PC-3 (cell line): Measurements from ENCODE around the gene RGS17. TPM values are rescaled to one million over a fixed set of nuclear protein-coding genes. Genes with fewer than 3 reads are reported as not detected.

Source experiments
- ATAC-seq: fragments of 200-7000 bp; cut with Tn5 transposase; 2 replicates; pipeline ENCODE4 v1.9.1; 2020; ENCODE audit warnings: mild to moderate bottlenecking, moderate library complexity
- Bru-seq: library from RNA; stranded (reverse); fragments of 400-500 nt; gene quantifications from one replicate; lab custom pipeline; 2021; lab: Mats Ljungman, UMichigan
- BruChase-seq, 2 experiments: library from RNA; stranded (reverse); fragments of 400-500 nt; gene quantifications; one replicate each; lab custom pipeline; 2021; lab: Mats Ljungman, UMichigan
- BruUV-seq: library from RNA; stranded (reverse); fragments of 400-500 nt; replicated peaks from 2 replicates; lab custom pipeline; 2021; lab: Mats Ljungman, UMichigan
- CTCF ChIA-PET: fragments of 300-600 bp; sonication (Branson Sonifier 250); formaldehyde crosslinking; loops from one replicate; lab custom pipeline; 2022; ENCODE audit warnings: antibody characterized with exemption; lab: Charles Lee
- POLR2A ChIA-PET: fragments of 300-600 bp; sonication (Branson Sonifier 250); formaldehyde crosslinking; loops from one replicate; lab custom pipeline; 2022; ENCODE audit warnings: antibody characterized with exemption; ENCODE audit not compliant: unreplicated experiment; lab: Charles Lee
- DNase-seq: peaks from one replicate; pipeline ENCODE4 v3.0.0-alpha.2; 2015
- H2AFZ ChIP-seq: fragments of 300-600 bp; sonication (generic); 2 replicates; pipeline ENCODE4 v1.6.0; 2016; ENCODE audit warnings: antibody characterized with exemption, low read length
- H3F3A ChIP-seq: fragments of 300-600 bp; sonication (generic); one replicate; pipeline ENCODE4 v1.6.0; 2017; ENCODE audit warnings: antibody characterized with exemption, low read length, control low read depth, mild to moderate bottlenecking; ENCODE audit not compliant: unreplicated experiment
- H3K27ac ChIP-seq: fragments of 300-600 bp; sonication (generic); 2 replicates; pipeline ENCODE4 v1.5.1; 2016; ENCODE audit warnings: mild to moderate bottlenecking, low read length
- H3K27me3 ChIP-seq: fragments of 300-600 bp; sonication (generic); 2 replicates; pipeline ENCODE4 v1.6.1; 2016; ENCODE audit warnings: low read length, mixed read lengths
- H3K36me3 ChIP-seq: fragments of 300-600 bp; sonication (generic); 2 replicates; pipeline ENCODE4 v1.6.1; 2016; ENCODE audit warnings: low read depth, mixed run types, low read length, mixed read lengths
- H3K4me1 ChIP-seq: fragments of 300-600 bp; sonication (generic); 2 replicates; pipeline ENCODE4 v1.5.1; 2016; ENCODE audit warnings: low read length; ENCODE audit not compliant: insufficient read depth
- H3K4me2 ChIP-seq: fragments of 300-600 bp; sonication (generic); 2 replicates; pipeline ENCODE4 v1.6.0; 2016; ENCODE audit warnings: low read length
- H3K4me3 ChIP-seq: fragments of 300-600 bp; sonication (generic); 2 replicates; pipeline ENCODE4 v1.5.1; 2016; ENCODE audit warnings: mild to moderate bottlenecking, low read length, mixed read lengths
- H3K79me2 ChIP-seq: fragments of 300-600 bp; sonication (generic); 2 replicates; pipeline ENCODE4 v1.6.1; 2017; ENCODE audit warnings: low read length, mixed read lengths
- H3K9ac ChIP-seq: fragments of 300-600 bp; sonication (generic); 2 replicates; pipeline ENCODE4 v1.6.0; 2016; ENCODE audit warnings: mild to moderate bottlenecking, low read length
- H3K9me2 ChIP-seq: fragments of 300-600 bp; sonication (generic); replicated peaks from 2 replicates; pipeline ENCODE4 v1.6.1; 2016; ENCODE audit warnings: mixed run types, low read length, mixed read lengths
- H3K9me3 ChIP-seq: fragments of 300-600 bp; sonication (generic); 2 replicates; pipeline ENCODE4 v1.6.1; 2016; ENCODE audit warnings: low read length, mixed read lengths
- H4K20me1 ChIP-seq: fragments of 300-600 bp; sonication (generic); 2 replicates; pipeline ENCODE4 v1.6.1; 2016; ENCODE audit warnings: low read length, mixed read lengths
- EZH2 ChIP-seq: fragments of 300-600 bp; sonication (generic); IDR thresholded peaks from one replicate; pipeline ENCODE4 v1.6.1; 2017; ENCODE audit warnings: antibody characterized with exemption, mild to moderate bottlenecking, low read length; ENCODE audit not compliant: unreplicated experiment
- EZH2phosphoT487 ChIP-seq: fragments of 300-600 bp; sonication (generic); IDR thresholded peaks from 2 replicates; pipeline ENCODE4 v1.6.1; 2018; ENCODE audit warnings: mild to moderate bottlenecking, antibody characterized with exemption, low read length, borderline replicate concordance
- intact Hi-C: fragments of 100-400 bp; cut with micrococcal nuclease; formaldehyde crosslinking; loops from 2 replicates; pipeline ENCODE4 v1.9.0; 2023
- long read RNA-seq: library from polyadenylated mRNA; unstranded; transcript quantifications from one replicate; pipeline ENCODE4 v2.0.0, GENCODE V29; 2021; ENCODE audit not compliant: unreplicated experiment
- total RNA-seq: library from RNA; depleted of rRNA; stranded (reverse); fragments of >200 nt; gene quantifications from 2 replicates; pipeline ENCODE4 v1.2.3, GENCODE V29; 2014; rRNA removed
- TF ChIP-seq, protein P1 (sequence below): fragments of 300-600 bp; sonication (generic); conservative IDR thresholded peaks from 2 replicates; pipeline ENCODE4 v1.5.1; 2017; ENCODE audit warnings: antibody characterized with exemption, low read depth, mild to moderate bottlenecking, low read length

Gene RGS17, protein sequence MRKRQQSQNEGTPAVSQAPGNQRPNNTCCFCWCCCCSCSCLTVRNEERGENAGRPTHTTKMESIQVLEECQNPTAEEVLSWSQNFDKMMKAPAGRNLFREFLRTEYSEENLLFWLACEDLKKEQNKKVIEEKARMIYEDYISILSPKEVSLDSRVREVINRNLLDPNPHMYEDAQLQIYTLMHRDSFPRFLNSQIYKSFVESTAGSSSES
- total RNA-seq (0.40 and 1.4 TPM in 2 replicates), Bru-seq, nascent RNA (percentile 55 among the genes with signal in this experiment), BruChase-seq, experiment 1, labeled RNA remaining after a 6-hour chase (percentile 42 among the genes with signal in this experiment), BruChase-seq, experiment 2, labeled RNA remaining after a 2-hour chase (percentile 55 among the genes with signal in this experiment)
- long read RNA-seq, partial matches to known transcripts, result 1 of 5 reads
- long read RNA-seq, other reads (novel, unspliced or antisense), result 1 of 5 reads

DNA sequence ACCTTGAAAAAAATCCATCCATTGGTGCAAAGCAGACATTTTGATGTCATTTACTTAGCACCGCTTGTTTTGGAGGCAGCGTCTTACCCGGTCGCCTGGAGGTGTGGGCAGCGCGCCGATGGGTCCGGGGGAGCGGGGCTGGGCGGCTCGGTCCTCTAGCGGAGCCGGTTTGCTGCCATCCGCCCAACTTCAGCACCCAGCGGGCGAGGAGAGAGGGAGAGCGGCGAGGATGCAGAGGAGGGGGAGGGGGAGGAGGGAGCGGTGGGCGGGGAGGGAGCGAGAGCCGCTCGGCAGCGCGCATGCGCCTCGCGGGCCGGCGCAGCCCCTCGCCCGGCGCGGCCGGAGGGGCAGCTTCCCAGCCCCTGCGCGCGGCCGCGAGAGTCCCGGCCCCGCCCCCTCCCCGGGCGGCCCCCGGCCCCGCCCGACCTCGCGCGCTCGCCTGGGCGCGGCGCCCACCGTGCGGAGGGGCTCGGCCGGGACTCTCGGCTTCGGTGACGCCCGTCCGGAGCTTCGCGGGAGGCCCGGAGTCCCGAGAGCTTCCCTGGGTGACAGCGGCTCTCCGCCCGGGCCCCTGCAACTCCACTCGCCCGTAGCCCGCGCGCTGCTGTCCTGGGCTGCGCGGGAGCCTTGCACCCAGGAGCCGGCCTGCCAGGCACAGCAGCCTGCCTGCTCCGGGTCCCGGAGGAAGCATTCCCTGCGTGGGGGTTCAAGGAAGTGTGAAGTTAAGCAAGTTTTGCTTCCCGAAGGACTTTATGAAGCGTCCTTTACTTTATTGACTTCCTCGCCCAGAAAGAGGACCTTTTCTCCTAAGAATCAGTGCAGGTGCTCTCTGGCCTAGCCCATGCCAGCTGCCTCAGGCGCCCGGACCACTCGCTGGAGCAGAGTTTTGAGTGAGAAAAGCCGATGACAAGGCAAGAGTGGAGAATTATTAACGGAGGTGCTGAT lies at the start of gene RGS17:
Gene RGS17, minus strand, starts transcription at position 246 of the 945 bp plus-strand sequence. CDS start 87,264 bp downstream, outside the sequence.
- Histone ChIP-seq H3K4me3 (peak within 1 kb of the TSS; percentile 84), H3F3A (no peaks in the 10 kb centered on the region), H3K9me3 (no peaks in the 10 kb centered on the region), H3K27ac (no peak within 1 kb of the TSS), H3K36me3 (no peaks in the 10 kb centered on the region), H3K9ac (peak within 1 kb of the TSS; percentile 50; the same call in 1 of the 2 replicates), H3K4me1 (peaks cover 10% of the 10 kb centered on the region), H2AFZ (peak within 1 kb of the TSS; percentile 96), H3K79me2 (no peaks in the 10 kb centered on the region), H3K9me2 (no peaks in the 10 kb centered on the region), H3K27me3 (no peaks in the 10 kb centered on the region), H4K20me1 (no peaks in the 10 kb centered on the region), H3K4me2 (peak within 1 kb of the TSS; percentile 97)
- ChIA-PET CTCF (no interaction called here), POLR2A (no interaction called here)
- BruUV-seq, result no TSS peak
- no peak for TF ChIP-seq EZH2phosphoT487
- TF ChIP-seq, protein P1, sequence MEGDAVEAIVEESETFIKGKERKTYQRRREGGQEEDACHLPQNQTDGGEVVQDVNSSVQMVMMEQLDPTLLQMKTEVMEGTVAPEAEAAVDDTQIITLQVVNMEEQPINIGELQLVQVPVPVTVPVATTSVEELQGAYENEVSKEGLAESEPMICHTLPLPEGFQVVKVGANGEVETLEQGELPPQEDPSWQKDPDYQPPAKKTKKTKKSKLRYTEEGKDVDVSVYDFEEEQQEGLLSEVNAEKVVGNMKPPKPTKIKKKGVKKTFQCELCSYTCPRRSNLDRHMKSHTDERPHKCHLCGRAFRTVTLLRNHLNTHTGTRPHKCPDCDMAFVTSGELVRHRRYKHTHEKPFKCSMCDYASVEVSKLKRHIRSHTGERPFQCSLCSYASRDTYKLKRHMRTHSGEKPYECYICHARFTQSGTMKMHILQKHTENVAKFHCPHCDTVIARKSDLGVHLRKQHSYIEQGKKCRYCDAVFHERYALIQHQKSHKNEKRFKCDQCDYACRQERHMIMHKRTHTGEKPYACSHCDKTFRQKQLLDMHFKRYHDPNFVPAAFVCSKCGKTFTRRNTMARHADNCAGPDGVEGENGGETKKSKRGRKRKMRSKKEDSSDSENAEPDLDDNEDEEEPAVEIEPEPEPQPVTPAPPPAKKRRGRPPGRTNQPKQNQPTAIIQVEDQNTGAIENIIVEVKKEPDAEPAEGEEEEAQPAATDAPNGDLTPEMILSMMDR, result no peak
- intact Hi-C loops, result loop anchor here (2.0 kb wide), 1 partner anchor 35 kb away; no protein-coding TSS in a partner anchor
- peak; percentile 49 for DNase-seq
- ATAC-seq, result peak; percentile 72

DNA sequence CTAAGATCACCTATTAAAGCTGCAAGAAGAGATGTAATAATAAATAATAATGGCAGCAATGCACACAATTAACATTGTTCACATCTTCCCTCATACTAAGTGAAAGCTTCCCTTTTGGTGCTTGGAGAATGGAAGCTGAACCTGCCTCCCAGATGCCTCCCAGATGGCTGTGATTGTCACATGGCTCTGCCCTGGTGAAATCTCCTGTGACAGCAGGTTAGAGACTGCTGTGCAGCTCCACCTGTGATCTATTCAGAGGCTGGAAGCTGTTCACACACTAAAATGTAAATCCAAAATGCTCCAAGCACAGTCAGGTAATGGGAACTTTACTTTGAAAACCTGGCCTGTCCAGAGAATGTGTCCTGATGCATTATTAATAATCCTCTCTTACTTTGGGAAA lies 41.7 kb upstream of the RGS17 start:
- POLR2A ChIA-PET, result no interaction called here
- no peak overlapping the region for H2AFZ ChIP-seq

More for the DNA sequence above, 41.7 kb upstream of the RGS17 start:
- intact Hi-C loops, result no loop called here
- no peaks in the 10 kb centered on the region for H4K20me1 ChIP-seq
- H3K27me3 ChIP-seq, result no peaks in the 10 kb centered on the region
- TF ChIP-seq EZH2 (no peak), EZH2phosphoT487 (no peak)
- TF ChIP-seq, protein P1, result no peak
- ATAC-seq (no peak), DNase-seq (no peak)
- no peaks in the 10 kb centered on the region for H3K79me2 ChIP-seq
- H3K36me3 ChIP-seq, result no peaks in the 10 kb centered on the region
- no peaks in the 10 kb centered on the region for H3K9me3 ChIP-seq
- H3K9ac ChIP-seq, result no peak overlapping the region
- H3K4me2 ChIP-seq, result no peak overlapping the region
- peaks cover 18% of the 10 kb centered on the region for H3K4me1 ChIP-seq
- H3K4me3 ChIP-seq, result no peak overlapping the region
- no peak overlapping the region for H3K27ac ChIP-seq
- CTCF ChIA-PET, result no interaction called here
- H3K9me2 ChIP-seq, result no peaks in the 10 kb centered on the region
- no peaks in the 10 kb centered on the region for H3F3A ChIP-seq
- BruUV-seq, result no TSS peak
